HepG2 (cell line): ENCODE results near the gene DAPK3. TPM values are rescaled to one million over a fixed set of nuclear protein-coding genes. Genes with fewer than 3 reads are reported as not detected.
A peak's percentile ranks its signal among the peaks of the same experiment; 100 is the strongest.

ENCODE experiments used
- ATAC-seq: fragments of 200-7000 bp; cut with Tn5 transposase; 3 replicates; pipeline ENCODE4 v1.9.1; 2020; ENCODE audit warnings: mild to moderate bottlenecking, moderate library complexity
- BruUV-seq: library from RNA; stranded (reverse); fragments of 400-500 nt; replicated peaks from 2 replicates; lab custom pipeline; 2021; lab: Mats Ljungman, UMichigan
- CTCF ChIA-PET: fragments of 300-600 bp; formaldehyde crosslinking; extraction: SDS; loops from one replicate; lab custom pipeline; 2021; ENCODE audit warnings: low total read pairs, inconsistent platforms, low intra/inter-chr PET ratio; lab: Yijun Ruan, JAX
- POLR2A ChIA-PET: fragments of 350-600 bp; sonication (Branson Sonifier 250); formaldehyde crosslinking; loops from one replicate; lab custom pipeline; 2020; ENCODE audit warnings: antibody characterized with exemption, inconsistent platforms; lab: Yijun Ruan, JAX
- DNase-seq: peaks from one replicate; pipeline ENCODE4 v3.0.0-alpha.2; 2015; ENCODE audit warnings: low spot score
- FAIRE-seq: peaks from 3 replicates; lab custom pipeline; 2011; peaks lifted over from hg19 to GRCh38; lab: Jason Lieb, UNC
- H2AFZ ChIP-seq: one replicate; pipeline ENCODE4 v1.6.1; 2011; ENCODE audit warnings: low read length, inconsistent platforms
- H3K27ac ChIP-seq: fragments of 300-600 bp; 3 replicates; pipeline ENCODE4 v1.8.0; 2011; ENCODE audit warnings: mixed run types, mild to moderate bottlenecking, mixed read lengths, low read length, inconsistent platforms; ENCODE audit not compliant: insufficient read depth; ENCODE audit errors: extremely low read length
- H3K27me3 ChIP-seq, 2 experiments: fragments of 200-600 bp in 1 of 2; 2 replicates in 1 of 2; 3 replicates in 1 of 2; pipeline versions ENCODE4 v1.6.0 to v1.8.0; 2011; ENCODE audit warnings: low read length in 2 of 2, mild to moderate bottlenecking in 2 of 2, moderate library complexity in 2 of 2, inconsistent platforms in 1 of 2; ENCODE audit not compliant: insufficient read depth in 2 of 2, control insufficient read depth in 1 of 2
- H3K36me3 ChIP-seq, 2 experiments: fragments of 200-600 bp in 1 of 2; replicated peaks in 1 of 2; 2 replicates in 1 of 2; 3 replicates in 1 of 2; pipeline versions ENCODE4 v1.5.1 to v1.8.0; 2011; ENCODE audit warnings: low read length in 2 of 2, inconsistent platforms in 1 of 2; ENCODE audit not compliant: insufficient read depth in 2 of 2, control insufficient read depth in 1 of 2
- H3K4me1 ChIP-seq: 2 replicates; pipeline ENCODE4 v1.5.1; 2012; ENCODE audit warnings: low read length, inconsistent platforms; ENCODE audit not compliant: insufficient read depth
- H3K4me2 ChIP-seq: 2 replicates; pipeline ENCODE4 v1.6.0; 2011; ENCODE audit warnings: low read depth, low read length, inconsistent platforms
- H3K4me3 ChIP-seq, 3 experiments: fragments of 200-600 bp in 1 of 3; sonication (generic), shearing (Covaris generic) in 1 of 3; replicated peaks in 1 of 3; 2 replicates each; pipeline ENCODE4 v1.5.1; 2011 to 2016; ENCODE audit warnings: low read length in 3 of 3, inconsistent platforms in 2 of 3, low read depth in 2 of 3, mild to moderate bottlenecking in 2 of 3, control low read depth in 1 of 3, mixed read lengths in 1 of 3; ENCODE audit not compliant: insufficient read depth in 1 of 3
- H3K79me2 ChIP-seq: one replicate; pipeline ENCODE4 v1.6.1; 2011; ENCODE audit warnings: low read length, inconsistent platforms; ENCODE audit not compliant: insufficient read depth
- H3K9ac ChIP-seq: 2 replicates; pipeline ENCODE4 v1.6.0; 2011; ENCODE audit warnings: mild to moderate bottlenecking, low read depth, low read length, inconsistent platforms; ENCODE audit not compliant: insufficient read depth
- H3K9me3 ChIP-seq: 2 replicates; pipeline ENCODE4 v1.5.1; 2012; ENCODE audit warnings: mild to moderate bottlenecking, low read length
- H4K20me1 ChIP-seq: 2 replicates; pipeline ENCODE4 v1.6.0; 2011; ENCODE audit warnings: inconsistent platforms, mild to moderate bottlenecking, low read length, moderate library complexity; ENCODE audit not compliant: insufficient read depth
- GRHL1 ChIP-seq: sonication (generic); formaldehyde crosslinking; conservative IDR thresholded peaks from 2 replicates; pipeline ENCODE4 v1.8.0; 2022; ENCODE audit warnings: missing genetic modification reagents
- HOXA5 ChIP-seq: sonication (generic); formaldehyde crosslinking; IDR thresholded peaks from 2 replicates; pipeline ENCODE4 v1.4.0; 2020; ENCODE audit warnings: missing genetic modification reagents
- MIXL1 ChIP-seq: IDR thresholded peaks from 2 replicates; pipeline ENCODE4 v1.6.1; 2016
- PATZ1 ChIP-seq: sonication (generic); formaldehyde crosslinking; IDR thresholded peaks from 2 replicates; pipeline ENCODE4 v1.4.0; 2020; ENCODE audit warnings: missing genetic modification reagents
- PAX8 ChIP-seq: sonication (generic); formaldehyde crosslinking; IDR thresholded peaks from 2 replicates; pipeline ENCODE4 v1.8.0; 2022; ENCODE audit warnings: mild to moderate bottlenecking, missing genetic modification reagents, borderline replicate concordance
- PHF20 ChIP-seq: sonication (generic); formaldehyde crosslinking; IDR thresholded peaks from 2 replicates; pipeline ENCODE4 v1.5.0; 2020; ENCODE audit warnings: mild to moderate bottlenecking, missing genetic modification reagents
- POGZ ChIP-seq: sonication (generic); formaldehyde crosslinking; IDR thresholded peaks from 2 replicates; pipeline ENCODE4 v1.4.0; 2020; ENCODE audit warnings: mild to moderate bottlenecking, missing genetic modification reagents
- SALL2 ChIP-seq: sonication (generic); formaldehyde crosslinking; IDR thresholded peaks from 2 replicates; pipeline ENCODE4 v1.8.1; 2023; ENCODE audit warnings: mild to moderate bottlenecking, missing genetic modification reagents, inconsistent platforms
- SRY ChIP-seq: sonication (generic); formaldehyde crosslinking; IDR thresholded peaks from 2 replicates; pipeline ENCODE4 v1.8.0; 2022; ENCODE audit warnings: mild to moderate bottlenecking, missing genetic modification reagents
- TBX3 ChIP-seq: fragments of 450-650 bp; IDR thresholded peaks from 2 replicates; pipeline ENCODE4 v1.6.1; 2017; ENCODE audit warnings: antibody characterized with exemption, mild to moderate bottlenecking, inconsistent platforms, borderline replicate concordance
- THAP11 ChIP-seq: IDR thresholded peaks from 2 replicates; pipeline ENCODE4 v1.6.1; 2016; ENCODE audit warnings: missing biosample characterization, missing genetic modification reagents
- YEATS2 ChIP-seq: sonication (generic); formaldehyde crosslinking; IDR thresholded peaks from 2 replicates; pipeline ENCODE4 v1.4.0; 2020; ENCODE audit warnings: missing genetic modification reagents, borderline replicate concordance
- YY1 ChIP-seq: IDR thresholded peaks from 2 replicates; pipeline ENCODE4 v1.6.1; 2011; ENCODE audit warnings: low read length, low read depth, moderate library complexity, mild to moderate bottlenecking; ENCODE audit not compliant: insufficient read depth, insufficient replicate concordance
- ZNF205 ChIP-seq: IDR thresholded peaks from 2 replicates; pipeline ENCODE4 v1.6.1; 2018; ENCODE audit warnings: missing biosample characterization, missing genetic modification reagents
- ZNF274 ChIP-seq: sonication (generic); formaldehyde crosslinking; IDR thresholded peaks from 2 replicates; pipeline ENCODE4 v1.5.1; 2020; ENCODE audit warnings: mild to moderate bottlenecking, missing genetic modification reagents
- ZNF547 ChIP-seq: sonication (generic); formaldehyde crosslinking; IDR thresholded peaks from 2 replicates; pipeline ENCODE4 v1.5.1; 2020; ENCODE audit warnings: mild to moderate bottlenecking, missing genetic modification reagents
- ZNF564 ChIP-seq: sonication (generic); formaldehyde crosslinking; IDR thresholded peaks from 2 replicates; pipeline ENCODE4 v1.8.1; 2023; ENCODE audit warnings: mild to moderate bottlenecking, missing genetic modification reagents
- ZNF580 ChIP-seq: IDR thresholded peaks from 2 replicates; pipeline ENCODE4 v1.6.1; 2016; ENCODE audit warnings: low read depth, borderline replicate concordance
- ZNF607 ChIP-seq: sonication (generic); formaldehyde crosslinking; IDR thresholded peaks from 2 replicates; pipeline ENCODE4 v1.5.1; 2020; ENCODE audit warnings: missing genetic modification reagents, mild to moderate bottlenecking, borderline replicate concordance
- ZNF782 ChIP-seq: sonication (generic); formaldehyde crosslinking; IDR thresholded peaks from 2 replicates; pipeline ENCODE4 v1.4.0; 2020; ENCODE audit warnings: missing genetic modification reagents, mild to moderate bottlenecking, borderline replicate concordance
- WGBS: methylation state at CpG from one replicate; pipeline ENCODE4 v1.1.6; 2017; ENCODE audit warnings: low lambda C conversion rate; 5-methylcytosine and 5-hydroxymethylcytosine counted together
- in situ Hi-C: cut with HindIII; loops from 2 replicates; pipeline ENCODE4 v1.10.0; 2017; ENCODE audit warnings: low pct_unique_long_range_greater_than_20kb; ENCODE audit not compliant: extremely low pct_ligation_motif_present
- intact Hi-C: fragments of 100-400 bp; cut with micrococcal nuclease; formaldehyde crosslinking; loops from one replicate; pipeline ENCODE4 v1.10.0; 2022; ENCODE audit not compliant: unreplicated experiment
- polyA plus RNA-seq, 8 experiments: library from polyadenylated mRNA; depleted of rRNA in 3 of 8; stranded (reverse) in 7 of 8; unstranded in 1 of 8; fragments of >200 nt; fragmentation: Illumina TruSeq in 4 of 8; extraction: Trizol in 4 of 8; gene quantifications; 2 replicates each; pipeline versions ENCODE4 v1.2.1 to v1.2.3, GENCODE V29; 2011 to 2016; ENCODE audit warnings: low read depth in 4 of 8, missing spikeins in 1 of 8, mixed read lengths in 1 of 8; ENCODE audit not compliant: insufficient read depth in 1 of 8
- total RNA-seq, 5 experiments: library from RNA; depleted of rRNA; stranded (reverse); fragments of >200 nt; fragmentation: Illumina TruSeq; extraction: Trizol; gene quantifications; 2 replicates each; pipeline ENCODE4 v1.2.3, GENCODE V29; 2016; ENCODE audit warnings: low read depth in 1 of 5

DAPK3 gene
- total and polyA plus RNA-seq, 2 of the 13 experiments (the other 11 are each of a cell fraction or from before 2014, with no cell fraction given): 30.5 to 37.3 TPM

GRCh38 chr19:4007021-4007835 is 36.3 kb upstream of the DAPK3 start, which contains the start of gene PIAS4:
Gene PIAS4, plus strand, starts transcription at chr19:4007736. Its CDS starts 25 bp downstream, at chr19:4007761.
- CTCF ChIA-PET: no interaction called here
- peaks cover 33% of the 10 kb centered on the region for H3K4me1 ChIP-seq
- in situ Hi-C loops (no loop called here), intact Hi-C loops (loop anchor here (10.0 kb wide), 1 partner anchor 128 kb away; no protein-coding TSS in a partner anchor)
- H3K27ac ChIP-seq: peak within 1 kb of the TSS; percentile 78
- TSS peak; percentile 92 for BruUV-seq
- H3K36me3 ChIP-seq: peaks cover 3 to 5% of the 10 kb centered on the region in 2 experiments; a peak in 2 of 5 replicates
- ATAC-seq (peak; percentile 91), DNase-seq (peak; percentile 87), FAIRE-seq (no peak)
- H3K27me3 ChIP-seq: no peaks in the 10 kb centered on the region; a peak in 1 of 5 replicates
- H3K9ac ChIP-seq: peak within 1 kb of the TSS; percentile 89
- peak within 1 kb of the TSS; percentile 92 for H3K4me2 ChIP-seq
- POLR2A ChIA-PET: interaction anchor here (0.6 to 2.3 kb wide), 11 partner anchors 10 to 245 kb away, joined by 3 to 12 read pairs (median 4); partner anchors contain the start of genes EEF2 and MRPL54
- H2AFZ ChIP-seq: no peak within 1 kb of the TSS
- peaks cover 35% of the 10 kb centered on the region for H3K79me2 ChIP-seq
- 0 out of 2 replicates have a peak, but pooled peaks cover 9% of the 10 kb centered on the region for H4K20me1 ChIP-seq
- H3K9me3 ChIP-seq: no peaks in the 10 kb centered on the region
- WGBS: 0% methylated on average over 8 of the region's 91 CpGs
- H3K4me3 ChIP-seq: peak within 1 kb of the TSS; percentile 90 to 100 (median 98)
- TF ChIP-seq GRHL1 (CRISPR knock-in tag) (no peak), YY1 (peak; percentile 97), SRY (CRISPR knock-in tag) (peak; percentile 49; the same call in 1 of the 2 replicates), ZNF547 (CRISPR knock-in tag) (peak; percentile 62; the same call in 1 of the 2 replicates), ZNF580 (CRISPR knock-in tag) (peak; percentile 71; the same call in 1 of the 2 replicates), TBX3 (peak; percentile 48; the same call in 1 of the 2 replicates), ZNF274 (CRISPR knock-in tag) (peak; percentile 93), PAX8 (CRISPR knock-in tag) (0 out of 2 replicates have a peak, but pooled peaks have one; percentile 42), HOXA5 (CRISPR knock-in tag) (peak; percentile 59; the same call in 1 of the 2 replicates), ZNF205 (CRISPR knock-in tag) (peak; percentile 74; the same call in 1 of the 2 replicates), POGZ (peak; percentile 47; the same call in 1 of the 2 replicates), THAP11 (CRISPR knock-in tag) (peak; percentile 82), ZNF564 (CRISPR knock-in tag) (peak; percentile 82; the same call in 1 of the 2 replicates), ZNF782 (peak; percentile 73; the same call in 1 of the 2 replicates), MIXL1 (0 out of 2 replicates have a peak, but pooled peaks have one; percentile 45), PATZ1 (CRISPR knock-in tag) (peak; percentile 89), PHF20 (CRISPR knock-in tag) (peak; percentile 77), ZNF607 (peak; percentile 38; the same call in 1 of the 2 replicates), SALL2 (0 out of 2 replicates have a peak, but pooled peaks have one; percentile 64), YEATS2 (peak; percentile 90)
